Fibroblast of the aortic adventitia (primary cell): Measurements from ENCODE around the gene TTBK2. TPM values are rescaled to one million over a fixed set of nuclear protein-coding genes. Genes with fewer than 3 reads are reported as not detected.

Experiments used
- DNase-seq: peaks from one replicate; pipeline ENCODE4 v3.0.0-alpha.2; 2010; ENCODE audit warnings: low read depth
- H3K4me3 ChIP-seq: 2 replicates; pipeline ENCODE4 v1.5.1; 2011; ENCODE audit warnings: low read depth, mild to moderate bottlenecking, control low read depth, low read length, moderate library complexity
- total RNA-seq: library from RNA; depleted of rRNA; stranded (reverse); fragments of >200 nt; gene quantifications from 2 replicates; pipeline ENCODE4 v1.2.3, GENCODE V29; 2012; ENCODE audit warnings: low replicate concordance
- TF ChIP-seq, protein P1 (sequence below): IDR thresholded peaks from 2 replicates; pipeline ENCODE4 v1.5.1; 2011; ENCODE audit warnings: mild to moderate bottlenecking, low read length, control low read depth, inconsistent platforms; ENCODE audit not compliant: insufficient read depth

The TTBK2 gene
- total RNA-seq, 1 donor: 14.3 TPM

DNA sequence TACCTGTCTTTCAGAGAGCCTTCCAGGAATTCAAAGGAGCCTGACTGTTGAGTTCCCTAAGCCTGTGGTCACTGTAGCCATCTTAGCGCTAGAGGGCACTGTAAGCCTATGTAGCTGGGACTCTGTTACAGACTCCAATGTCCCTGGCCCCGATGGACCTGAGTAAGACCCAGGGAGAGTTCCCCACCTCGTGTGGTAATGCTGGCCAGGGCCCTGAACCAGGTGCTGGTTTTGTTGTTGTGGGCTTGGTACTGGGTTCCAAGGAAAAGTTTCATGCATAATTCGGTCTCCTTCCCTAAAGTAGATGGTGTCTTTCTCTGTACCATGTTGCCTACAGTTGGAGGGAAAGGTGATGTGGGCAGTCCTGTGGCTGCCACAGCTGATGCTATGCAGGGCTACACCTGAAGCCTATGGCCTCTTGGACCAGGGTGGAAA is 216.1 kb downstream of the TTBK2 start:
- TF ChIP-seq, protein P1, sequence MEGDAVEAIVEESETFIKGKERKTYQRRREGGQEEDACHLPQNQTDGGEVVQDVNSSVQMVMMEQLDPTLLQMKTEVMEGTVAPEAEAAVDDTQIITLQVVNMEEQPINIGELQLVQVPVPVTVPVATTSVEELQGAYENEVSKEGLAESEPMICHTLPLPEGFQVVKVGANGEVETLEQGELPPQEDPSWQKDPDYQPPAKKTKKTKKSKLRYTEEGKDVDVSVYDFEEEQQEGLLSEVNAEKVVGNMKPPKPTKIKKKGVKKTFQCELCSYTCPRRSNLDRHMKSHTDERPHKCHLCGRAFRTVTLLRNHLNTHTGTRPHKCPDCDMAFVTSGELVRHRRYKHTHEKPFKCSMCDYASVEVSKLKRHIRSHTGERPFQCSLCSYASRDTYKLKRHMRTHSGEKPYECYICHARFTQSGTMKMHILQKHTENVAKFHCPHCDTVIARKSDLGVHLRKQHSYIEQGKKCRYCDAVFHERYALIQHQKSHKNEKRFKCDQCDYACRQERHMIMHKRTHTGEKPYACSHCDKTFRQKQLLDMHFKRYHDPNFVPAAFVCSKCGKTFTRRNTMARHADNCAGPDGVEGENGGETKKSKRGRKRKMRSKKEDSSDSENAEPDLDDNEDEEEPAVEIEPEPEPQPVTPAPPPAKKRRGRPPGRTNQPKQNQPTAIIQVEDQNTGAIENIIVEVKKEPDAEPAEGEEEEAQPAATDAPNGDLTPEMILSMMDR: peak; percentile 92
- DNase-seq: peak; percentile 78

GRCh38 chr15:42696626-42697025 is 224.0 kb downstream of the TTBK2 start:
- H3K4me3 ChIP-seq: no peak overlapping the region
- TF ChIP-seq, protein P1: no peak
- DNase-seq: no peak

More for the DNA sequence above, 216.1 kb downstream of the TTBK2 start:
- H3K4me3 ChIP-seq: no peak overlapping the region

DNA sequence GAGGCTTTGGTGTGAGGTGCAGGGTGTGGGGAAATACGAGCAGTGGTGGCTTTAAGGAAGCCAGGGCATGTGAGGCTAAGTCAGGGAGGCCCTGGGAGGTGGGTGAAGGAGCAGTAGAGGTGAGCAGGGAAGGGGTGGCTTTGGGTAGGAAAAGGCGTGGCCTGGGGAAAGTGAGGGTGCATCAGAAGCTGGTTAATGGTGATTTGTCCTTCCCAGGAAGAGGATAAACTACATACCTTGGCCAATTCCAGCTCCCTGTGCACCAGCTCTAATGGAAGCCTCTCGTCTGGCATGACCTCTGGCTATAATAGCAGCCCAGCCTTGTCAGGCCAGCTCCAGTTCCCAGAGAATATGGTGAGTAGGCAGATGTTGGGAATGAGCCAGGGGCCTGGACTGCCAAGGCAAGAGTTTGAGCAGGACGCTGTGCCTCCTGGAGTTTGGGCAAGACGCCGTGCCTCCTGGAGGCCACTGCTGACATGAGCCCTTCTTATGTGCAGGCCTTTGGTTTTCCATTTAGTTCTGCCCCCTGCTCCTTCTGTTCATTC is 225.0 kb downstream of the TTBK2 start:
- TF ChIP-seq, protein P1: no peak
- no peak for DNase-seq
- H3K4me3 ChIP-seq: no peak overlapping the region

GRCh38 chr15:42694398-42694797 is 226.2 kb downstream of the TTBK2 start:
- DNase-seq: no peak
- TF ChIP-seq, protein P1: no peak
- H3K4me3 ChIP-seq: no peak overlapping the region

DNA sequence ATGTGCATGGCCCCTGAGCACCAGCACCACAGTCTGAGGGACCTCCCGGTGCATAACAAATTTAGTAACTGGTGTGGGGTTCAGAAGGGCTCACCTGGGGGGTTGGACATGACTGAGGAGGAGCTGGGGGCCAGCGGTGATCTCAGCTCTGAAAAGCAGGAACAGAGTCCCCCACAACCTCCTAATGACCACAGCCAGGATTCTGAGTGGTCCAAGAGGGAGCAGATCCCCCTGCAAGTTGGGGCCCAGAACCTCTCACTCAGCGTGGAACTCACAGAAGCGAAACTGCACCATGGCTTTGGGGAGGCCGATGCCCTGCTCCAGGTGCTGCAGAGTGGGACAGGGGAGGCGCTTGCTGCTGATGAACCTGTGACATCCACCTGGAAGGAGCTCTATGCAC is 226.6 kb downstream of the TTBK2 start:
- DNase-seq: no peak
- TF ChIP-seq, protein P1: no peak
- H3K4me3 ChIP-seq: no peak overlapping the region

DNA sequence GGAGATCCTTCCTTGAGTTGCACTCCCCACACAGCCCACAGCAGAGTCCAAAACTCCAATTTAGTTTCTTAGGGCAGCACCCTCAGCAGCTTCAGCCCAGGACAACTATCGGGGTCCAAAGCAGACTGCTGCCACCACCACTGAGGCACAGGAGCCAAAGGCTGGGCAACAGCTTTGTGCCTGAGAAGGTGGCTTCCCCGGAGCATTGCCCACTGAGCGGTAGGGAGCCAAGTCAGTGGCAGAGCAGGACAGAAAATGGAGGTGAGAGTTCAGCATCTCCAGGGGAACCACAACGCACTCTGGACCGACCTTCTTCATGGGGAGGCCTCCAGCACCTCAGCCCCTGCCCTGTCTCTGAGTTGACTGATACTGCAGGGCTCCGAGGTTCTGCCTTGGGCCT is 227.1 kb downstream of the TTBK2 start:
- DNase-seq: no peak
- TF ChIP-seq, protein P1: no peak
- H3K4me3 ChIP-seq: no peak overlapping the region

GRCh38 chr15:42692997-42693396 is 227.6 kb downstream of the TTBK2 start:
- TF ChIP-seq, protein P1: no peak
- H3K4me3 ChIP-seq: no peak overlapping the region
- DNase-seq: no peak
